ENCODE data around the gene CEACAM16. TPM values are rescaled to one million over a fixed set of nuclear protein-coding genes. Genes with fewer than 3 reads are reported as not detected.

CEACAM16 gene
- polyA plus RNA-seq, 1 donor (not counting 4 experiments of a cell fraction or from before 2014, with no cell fraction given) = not detected

DNA sequence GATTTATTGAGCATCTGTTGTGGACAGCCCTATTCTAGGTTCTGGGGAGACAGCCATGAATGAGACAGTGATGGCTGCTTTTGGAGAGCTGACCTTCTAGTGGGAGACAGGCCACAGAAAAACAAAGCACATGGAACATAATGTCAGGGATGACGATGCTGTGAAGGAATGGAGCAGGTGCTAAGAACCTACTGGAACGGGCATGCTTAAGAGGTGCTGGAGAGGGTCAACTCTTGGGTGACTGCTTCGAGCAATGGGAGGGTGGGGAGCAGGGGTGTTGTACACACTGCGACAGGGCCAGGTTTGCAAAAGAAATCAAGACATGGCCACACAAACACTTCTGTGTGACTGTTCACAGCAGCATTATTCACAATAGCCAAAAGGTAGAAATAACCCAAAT, 12.1 kb upstream of the CEACAM16 start:
- Histone ChIP-seq H3K9ac (ENCODE audit: control insufficient read depth, extremely low read depth, insufficient read depth, low read length) (no peak overlapping the region), H3K9me1 (ENCODE audit: control insufficient read depth, extremely low read depth, insufficient read depth, low read length) (no peaks in the 10 kb centered on the region), H3K9me3 (ENCODE audit: control insufficient read depth, low read depth, low read length) (no peaks in the 10 kb centered on the region), H3K27ac (ENCODE audit: control insufficient read depth, insufficient read depth, low read length) (no peak overlapping the region), H3K27me3 (ENCODE audit: control insufficient read depth, extremely low read depth, insufficient read depth, low read length) (no peaks in the 10 kb centered on the region), H4K20me1 (ENCODE audit: control insufficient read depth, extremely low read depth, insufficient read depth, low read length) (no peaks in the 10 kb centered on the region), H3K36me3 (ENCODE audit: control insufficient read depth in 2 of 2, extremely low read depth in 1 of 2, insufficient read depth in 2 of 2, low read length in 2 of 2) (peaks cover 0 to 3% of the 10 kb centered on the region in 2 experiments), H2AFZ (ENCODE audit: control insufficient read depth, low read length) (no peak overlapping the region), H3K4me1 (ENCODE audit: control insufficient read depth, extremely low read depth, insufficient read depth, low read length) (peaks cover 11% of the 10 kb centered on the region), H3K79me2 (ENCODE audit: control insufficient read depth, insufficient read depth, low read length) (no peaks in the 10 kb centered on the region), H3K4me3 (ENCODE audit: control insufficient read depth in 2 of 3, extremely low read depth in 1 of 3, insufficient read depth in 2 of 3, low read depth in 1 of 3, low read length in 3 of 3) (no peak overlapping the region), H3K4me2 (ENCODE audit: control insufficient read depth, extremely low read depth, insufficient read depth, low read depth, low read length) (no peak overlapping the region)
- DNase-seq (ENCODE audit: low read depth, low spot score) = no peak
- dilution Hi-C loops (cut with MboI; ENCODE audit: extremely low pct_ligation_motif_present, low sequenced_read_pairs) = no loop called here
- no peak for FAIRE-seq
- TF ChIP-seq CTCF (optimal IDR thresholded peaks at IDR 0.05 in 1 of 3, IDR thresholded peaks at IDR 0.05 in 1 of 3, conservative IDR thresholded peaks at IDR 0.05 in 1 of 3; ENCODE audit: extremely low read depth in 1 of 3, insufficient read depth in 2 of 3, low read length in 3 of 3) (no peak), EZH2 (IDR thresholded peaks at IDR 0.05; ENCODE audit: low read length) (no peak)

- Histone ChIP-seq H3K36me3 (ENCODE audit: control insufficient read depth in 2 of 2, extremely low read depth in 1 of 2, insufficient read depth in 2 of 2, low read length in 2 of 2) (peaks cover 0 to 3% of the 10 kb centered on the region in 2 experiments), H3K4me2 (ENCODE audit: control insufficient read depth, extremely low read depth, insufficient read depth, low read depth, low read length) (no peak overlapping the region), H3K4me1 (ENCODE audit: control insufficient read depth, extremely low read depth, insufficient read depth, low read length) (peaks cover 20% of the 10 kb centered on the region), H3K9me3 (ENCODE audit: control insufficient read depth, low read depth, low read length) (no peaks in the 10 kb centered on the region), H2AFZ (ENCODE audit: control insufficient read depth, low read length) (no peak overlapping the region), H3K79me2 (ENCODE audit: control insufficient read depth, insufficient read depth, low read length) (no peaks in the 10 kb centered on the region), H3K9me1 (ENCODE audit: control insufficient read depth, extremely low read depth, insufficient read depth, low read length) (no peaks in the 10 kb centered on the region), H3K27me3 (ENCODE audit: control insufficient read depth, extremely low read depth, insufficient read depth, low read length) (no peaks in the 10 kb centered on the region), H3K4me3 (ENCODE audit: control insufficient read depth in 2 of 3, extremely low read depth in 1 of 3, insufficient read depth in 2 of 3, low read depth in 1 of 3, low read length in 3 of 3) (no peak overlapping the region), H4K20me1 (ENCODE audit: control insufficient read depth, extremely low read depth, insufficient read depth, low read length) (no peaks in the 10 kb centered on the region), H3K27ac (ENCODE audit: control insufficient read depth, insufficient read depth, low read length) (no peak overlapping the region), H3K9ac (ENCODE audit: control insufficient read depth, extremely low read depth, insufficient read depth, low read length) (no peak overlapping the region)
- no peak for FAIRE-seq
- no peak for DNase-seq (ENCODE audit: low read depth, low spot score)
- dilution Hi-C loops (cut with MboI; ENCODE audit: extremely low pct_ligation_motif_present, low sequenced_read_pairs) = no loop called here
- TF ChIP-seq EZH2 (IDR thresholded peaks at IDR 0.05; ENCODE audit: low read length) (no peak), CTCF (optimal IDR thresholded peaks at IDR 0.05 in 1 of 3, IDR thresholded peaks at IDR 0.05 in 1 of 3, conservative IDR thresholded peaks at IDR 0.05 in 1 of 3; ENCODE audit: extremely low read depth in 1 of 3, insufficient read depth in 2 of 3, low read length in 3 of 3) (no peak)
These were observed 11.1 kb upstream of the CEACAM16 start for GRCh38 chr19:44687888-44688287.
